Vagina (tissue), 2 donors: ENCODE measurements around the gene ZNF521. TPM values are rescaled to one million over a fixed set of nuclear protein-coding genes. Genes with fewer than 3 reads are reported as not detected.

Experiments
- DNase-seq, 2 donors: peaks; one replicate each; pipeline ENCODE4 v3.0.0-alpha.2; 2017; ENCODE audit errors: extremely low spot score in 2 of 2
- H3K27ac ChIP-seq: fragments of 200-600 bp; sonication (generic); one replicate; pipeline ENCODE4 v1.5.1; 2019
- H3K27me3 ChIP-seq: fragments of 200-600 bp; sonication (generic); one replicate; pipeline ENCODE4 v1.5.1; 2019
- H3K36me3 ChIP-seq, 2 donors: fragments of 200-600 bp; sonication (generic); one replicate each; pipeline ENCODE4 v1.5.1; 2017 to 2019
- H3K4me1 ChIP-seq: fragments of 200-600 bp; sonication (generic); one replicate; pipeline ENCODE4 v1.5.1; 2019
- H3K4me3 ChIP-seq, 2 donors: fragments of 200-600 bp; sonication (generic); 1 replicate in 1 of 2; 2 replicates in 1 of 2; pipeline ENCODE4 v1.5.1; 2016 to 2019
- H3K9me3 ChIP-seq: fragments of 200-600 bp; sonication (generic); one replicate; pipeline ENCODE4 v1.5.1; 2019
- CTCF ChIP-seq, 3 experiments: fragments of 450-650 bp in 2 of 3; fragments of 200-600 bp in 1 of 3; sonication (generic) in 1 of 3; IDR thresholded peaks; one replicate each; pipeline ENCODE4 v1.5.1; 2017 to 2019; ENCODE audit warnings: antibody characterized with exemption in 3 of 3, mild to moderate bottlenecking in 2 of 3, moderate library complexity in 2 of 3
- POLR2A ChIP-seq, 2 donors: fragments of 450-650 bp; IDR thresholded peaks; one replicate each; pipeline ENCODE4 v1.6.1; 2017; ENCODE audit warnings: antibody characterized with exemption in 2 of 2, mild to moderate bottlenecking in 2 of 2, moderate library complexity in 2 of 2
- POLR2AphosphoS5 ChIP-seq, 2 donors: sonication (generic); formaldehyde crosslinking; IDR thresholded peaks; one replicate each; pipeline ENCODE4 v1.9.0; 2017; ENCODE audit warnings: antibody characterized with exemption in 2 of 2, mild to moderate bottlenecking in 2 of 2, low read depth in 1 of 2; ENCODE audit not compliant: insufficient read depth in 1 of 2
- intact Hi-C: fragments of 100-400 bp; cut with DNase I; formaldehyde crosslinking; loops from one replicate; pipeline ENCODE4 v1.15.1; 2023
- total RNA-seq: library from RNA; depleted of rRNA; stranded (reverse); fragments of >200 nt; gene quantifications from one replicate; pipeline ENCODE4 v1.2.3, GENCODE V29; 2016

The ZNF521 gene
- total RNA-seq, 1 donor from 2014 or later: 18.7 TPM

DNA sequence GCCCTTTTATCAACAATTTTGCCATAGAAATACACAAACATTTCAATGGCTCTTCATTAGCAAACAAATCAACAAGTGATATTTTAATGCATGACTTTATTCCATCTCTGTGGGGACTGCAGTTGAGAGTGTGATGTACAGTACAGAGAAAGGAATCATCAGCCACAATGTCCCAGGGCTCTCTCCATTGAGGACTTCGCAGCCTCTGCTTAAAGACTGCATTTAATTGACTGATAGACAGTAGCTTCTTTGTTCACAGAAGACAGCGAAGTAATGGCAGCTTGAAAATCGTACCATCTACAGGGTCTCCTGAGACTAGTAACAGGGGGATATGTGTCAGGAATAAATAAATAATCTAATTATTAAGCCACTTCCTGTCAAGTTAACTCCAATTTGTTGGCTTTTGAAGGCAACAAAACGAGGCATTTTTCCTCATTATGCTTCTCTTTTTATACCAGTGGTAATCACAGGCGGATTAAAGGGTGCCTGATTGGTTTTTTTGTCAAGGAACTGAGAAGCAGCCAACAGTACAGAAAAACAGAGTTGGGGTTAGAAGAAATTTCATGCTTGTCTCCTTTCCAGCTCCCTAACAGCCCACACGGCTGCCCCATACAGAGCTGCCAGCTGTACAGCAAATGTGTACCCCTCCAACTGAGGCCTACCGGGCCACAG, 164.3 kb downstream of the ZNF521 start:
- Histone ChIP-seq H3K9me3 (no peaks in the 10 kb centered on the region), H3K27me3 (no peaks in the 10 kb centered on the region), H3K4me3 (no peak overlapping the region), H3K36me3 (no peaks in the 10 kb centered on the region), H3K4me1 (no peaks in the 10 kb centered on the region), H3K27ac (no peak overlapping the region)
- TF ChIP-seq CTCF (IDR thresholded peaks at IDR 0.05): no peak
- no peak for TF ChIP-seq POLR2A (IDR thresholded peaks at IDR 0.05)
- TF ChIP-seq POLR2AphosphoS5 (IDR thresholded peaks at IDR 0.05; ENCODE audit: insufficient read depth in 1 of 2, low read depth in 1 of 2): no peak
- intact Hi-C loops: no loop called here
- no peak for DNase-seq

DNA sequence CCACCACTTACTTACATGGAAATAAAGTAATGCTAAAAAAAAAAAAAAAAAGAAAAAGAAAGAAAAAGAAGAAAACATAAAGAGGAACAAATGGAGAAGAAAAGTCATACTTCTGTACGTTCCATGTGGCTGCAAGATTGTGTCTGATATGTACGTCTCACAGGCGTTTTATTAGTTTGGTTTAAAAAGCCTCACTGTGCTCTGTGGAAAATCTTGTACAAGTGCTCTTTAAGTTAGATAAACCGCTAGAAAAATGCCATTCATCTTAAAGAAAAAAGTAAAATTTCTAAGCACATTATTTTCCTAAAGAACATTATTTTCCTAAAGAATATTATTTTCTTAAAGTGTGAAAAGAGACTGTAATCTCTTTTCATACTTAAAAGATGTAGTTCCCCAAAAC, 165.1 kb downstream of the ZNF521 start:
- TF ChIP-seq POLR2A (IDR thresholded peaks at IDR 0.05) (no peak), POLR2AphosphoS5 (IDR thresholded peaks at IDR 0.05; ENCODE audit: insufficient read depth in 1 of 2, low read depth in 1 of 2) (no peak), CTCF (IDR thresholded peaks at IDR 0.05) (no peak)
- intact Hi-C loops: no loop called here
- H3K27me3 ChIP-seq: no peaks in the 10 kb centered on the region
- H3K4me3 ChIP-seq: no peak overlapping the region
- H3K36me3 ChIP-seq: no peaks in the 10 kb centered on the region
- H3K4me1 ChIP-seq: no peaks in the 10 kb centered on the region
- H3K27ac ChIP-seq: no peak overlapping the region
- DNase-seq: no peak
- no peaks in the 10 kb centered on the region for H3K9me3 ChIP-seq

- Histone ChIP-seq H3K36me3 (no peaks in the 10 kb centered on the region), H3K27me3 (no peaks in the 10 kb centered on the region), H3K4me1 (no peaks in the 10 kb centered on the region), H3K9me3 (no peaks in the 10 kb centered on the region), H3K4me3 (no peak overlapping the region), H3K27ac (no peak overlapping the region)
- intact Hi-C loops: no loop called here
- TF ChIP-seq POLR2AphosphoS5 (IDR thresholded peaks at IDR 0.05; ENCODE audit: insufficient read depth in 1 of 2, low read depth in 1 of 2) (no peak), CTCF (IDR thresholded peaks at IDR 0.05) (no peak), POLR2A (IDR thresholded peaks at IDR 0.05) (no peak)
- no peak for DNase-seq
Measured at GRCh38 chr18:25181993-25182392, 170.0 kb downstream of the ZNF521 start.

- no peak overlapping the region for H3K27ac ChIP-seq
- H3K4me3 ChIP-seq: no peak overlapping the region
- DNase-seq: no peak
- intact Hi-C loops: no loop called here
- no peak for TF ChIP-seq POLR2AphosphoS5 (IDR thresholded peaks at IDR 0.05; ENCODE audit: insufficient read depth in 1 of 2, low read depth in 1 of 2)
- TF ChIP-seq POLR2A (IDR thresholded peaks at IDR 0.05): no peak
- no peak for TF ChIP-seq CTCF (IDR thresholded peaks at IDR 0.05)
- H3K36me3 ChIP-seq: no peaks in the 10 kb centered on the region
- no peaks in the 10 kb centered on the region for H3K9me3 ChIP-seq
- no peaks in the 10 kb centered on the region for H3K27me3 ChIP-seq
- no peaks in the 10 kb centered on the region for H3K4me1 ChIP-seq
Measured at GRCh38 chr18:25181581-25181980, 170.4 kb downstream of the ZNF521 start.

DNA sequence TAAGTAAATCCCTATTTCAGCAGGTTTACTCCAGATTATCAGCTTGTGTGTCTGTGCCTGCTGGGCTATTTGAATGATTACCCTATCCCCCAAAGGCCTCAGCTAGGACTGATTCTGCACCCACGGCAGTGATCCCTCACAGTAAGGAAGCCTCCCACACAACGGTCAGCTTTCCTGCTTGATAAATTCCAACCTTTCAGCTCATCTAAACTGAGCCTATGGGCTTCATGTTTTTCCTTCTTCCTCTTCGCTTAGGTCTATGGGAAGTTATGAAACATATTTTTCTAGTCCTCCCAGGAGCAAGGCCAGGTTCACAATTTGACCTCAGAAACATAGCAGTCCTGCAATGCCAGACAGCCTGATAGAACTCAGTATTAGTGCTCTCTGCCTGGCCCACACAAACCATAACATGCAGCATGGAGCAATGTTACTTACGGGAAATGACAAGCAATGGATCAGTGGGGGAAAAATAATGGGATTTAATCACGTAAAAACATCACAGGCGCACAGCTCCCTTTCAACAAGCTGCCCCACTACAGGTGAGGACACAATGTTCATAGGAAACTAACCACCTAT, 170.9 kb downstream of the ZNF521 start:
- no peaks in the 10 kb centered on the region for H3K9me3 ChIP-seq
- intact Hi-C loops: no loop called here
- H3K4me1 ChIP-seq: no peaks in the 10 kb centered on the region
- H3K4me3 ChIP-seq: no peak overlapping the region
- H3K27ac ChIP-seq: no peak overlapping the region
- no peaks in the 10 kb centered on the region for H3K36me3 ChIP-seq
- DNase-seq: no peak
- TF ChIP-seq CTCF (IDR thresholded peaks at IDR 0.05): no peak
- no peak for TF ChIP-seq POLR2A (IDR thresholded peaks at IDR 0.05)
- TF ChIP-seq POLR2AphosphoS5 (IDR thresholded peaks at IDR 0.05; ENCODE audit: insufficient read depth in 1 of 2, low read depth in 1 of 2): no peak
- no peaks in the 10 kb centered on the region for H3K27me3 ChIP-seq
